ENCODE measurements around the gene TAGLN2.

Gene TAGLN2

DNA sequence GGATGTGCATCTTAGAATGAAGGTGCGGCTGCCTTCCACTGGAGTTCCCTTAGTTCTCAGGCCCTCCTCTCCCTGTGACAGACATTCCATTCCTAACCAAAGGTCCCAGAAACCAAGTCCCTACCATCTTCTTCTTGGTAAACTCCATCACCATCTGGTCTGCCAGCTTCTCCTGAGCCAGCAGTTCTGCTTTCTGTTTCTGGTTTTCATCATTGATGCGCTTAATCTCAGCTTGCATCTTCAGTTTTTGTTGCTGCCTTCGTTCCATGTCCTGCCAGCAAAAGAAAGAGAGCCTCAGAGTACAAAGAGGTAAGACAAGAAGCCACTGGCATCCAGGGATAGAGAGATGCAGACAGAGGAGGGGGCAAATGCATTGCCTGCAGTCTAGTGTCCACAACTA is 44.9 kb downstream of the TAGLN2 start:
- FAIRE-seq: no peak
- no peak for TF ChIP-seq POLR2A (IDR thresholded peaks at IDR 0.05; ENCODE audit: low read depth, low read length)
- no peak for DNase-seq (ENCODE audit: insufficient read length, low spot score)

DNA sequence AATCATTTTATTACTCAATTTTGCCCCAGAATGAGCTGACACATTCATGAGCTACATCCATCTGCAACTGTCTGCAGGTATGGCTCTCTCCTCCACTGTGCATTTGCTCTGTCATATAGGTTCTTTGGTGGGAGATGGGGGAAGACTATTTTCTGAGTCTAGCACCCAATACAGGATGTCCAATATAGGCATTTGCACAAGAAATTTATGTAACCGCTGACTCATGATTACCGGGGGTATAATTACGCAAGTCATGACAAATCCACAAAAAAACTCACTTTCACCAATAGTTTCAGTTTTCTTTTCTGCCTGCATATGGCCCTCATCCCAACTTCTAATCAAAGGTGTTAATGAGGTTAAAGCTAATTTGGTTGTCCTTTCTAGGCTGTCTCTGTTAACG is 45.3 kb downstream of the TAGLN2 start:
- peak; percentile 54 for DNase-seq (ENCODE audit: insufficient read length, low spot score)
- no peak for TF ChIP-seq POLR2A (IDR thresholded peaks at IDR 0.05; ENCODE audit: low read depth, low read length)
- FAIRE-seq: no peak

DNA sequence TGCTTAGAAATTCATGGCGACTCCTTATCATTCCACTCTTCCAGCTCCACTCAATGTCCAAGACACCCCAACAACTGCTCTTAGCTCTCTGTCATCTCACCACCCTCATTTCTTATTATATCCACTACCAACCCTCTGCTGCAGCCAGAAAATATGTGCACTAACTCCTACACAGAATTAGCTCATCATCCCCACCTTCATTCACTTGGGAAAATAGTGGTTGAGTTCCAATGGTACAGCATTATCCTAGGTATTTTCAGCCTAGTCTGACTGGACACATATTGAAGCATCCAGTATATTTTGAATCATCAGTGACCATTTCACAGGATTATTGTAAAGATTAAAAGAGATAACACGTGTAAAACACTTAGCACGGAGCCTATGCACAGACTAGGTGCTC is 46.2 kb downstream of the TAGLN2 start:
- no peak for TF ChIP-seq POLR2A (IDR thresholded peaks at IDR 0.05; ENCODE audit: low read depth, low read length)
- DNase-seq (ENCODE audit: insufficient read length, low spot score) (no peak), FAIRE-seq (no peak)

DNA sequence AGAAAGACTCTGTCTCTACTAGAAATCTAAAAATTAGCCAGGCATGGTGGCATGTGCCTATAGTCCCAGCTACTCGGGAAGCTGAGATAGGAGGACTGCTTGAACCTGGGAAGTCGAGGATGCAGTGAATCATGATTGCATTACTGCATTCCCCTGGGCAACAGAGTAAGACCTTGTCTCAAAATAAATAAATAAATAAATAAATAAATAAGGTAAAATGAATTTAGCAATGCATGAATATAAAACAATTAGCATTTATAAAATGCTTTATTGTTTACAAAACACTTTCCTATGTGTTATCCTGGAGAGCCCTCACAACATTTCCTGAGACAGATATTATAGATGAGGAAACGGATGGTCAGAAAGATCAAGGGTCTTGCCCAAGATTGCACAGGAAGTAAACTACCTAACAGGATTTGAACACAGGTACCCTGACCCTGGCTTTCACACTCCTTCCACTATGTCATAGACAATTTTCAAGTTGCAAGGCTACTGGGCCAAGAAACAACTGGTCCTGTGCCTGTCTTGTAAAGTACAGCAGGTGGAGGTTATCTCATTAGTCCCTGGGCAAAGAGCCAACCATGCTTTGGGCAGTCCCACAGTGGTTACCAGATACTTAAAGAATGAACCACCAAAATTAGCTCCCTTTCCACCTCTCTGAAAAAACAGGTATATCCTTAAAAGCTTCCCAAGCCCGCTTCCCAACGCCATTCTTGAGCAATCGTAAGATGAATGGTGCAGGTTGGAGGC is 47.4 kb downstream of the TAGLN2 start:
- no peak for TF ChIP-seq POLR2A (IDR thresholded peaks at IDR 0.05; ENCODE audit: low read depth, low read length)
- DNase-seq (ENCODE audit: insufficient read length, low spot score) (no peak), FAIRE-seq (no peak)

DNA sequence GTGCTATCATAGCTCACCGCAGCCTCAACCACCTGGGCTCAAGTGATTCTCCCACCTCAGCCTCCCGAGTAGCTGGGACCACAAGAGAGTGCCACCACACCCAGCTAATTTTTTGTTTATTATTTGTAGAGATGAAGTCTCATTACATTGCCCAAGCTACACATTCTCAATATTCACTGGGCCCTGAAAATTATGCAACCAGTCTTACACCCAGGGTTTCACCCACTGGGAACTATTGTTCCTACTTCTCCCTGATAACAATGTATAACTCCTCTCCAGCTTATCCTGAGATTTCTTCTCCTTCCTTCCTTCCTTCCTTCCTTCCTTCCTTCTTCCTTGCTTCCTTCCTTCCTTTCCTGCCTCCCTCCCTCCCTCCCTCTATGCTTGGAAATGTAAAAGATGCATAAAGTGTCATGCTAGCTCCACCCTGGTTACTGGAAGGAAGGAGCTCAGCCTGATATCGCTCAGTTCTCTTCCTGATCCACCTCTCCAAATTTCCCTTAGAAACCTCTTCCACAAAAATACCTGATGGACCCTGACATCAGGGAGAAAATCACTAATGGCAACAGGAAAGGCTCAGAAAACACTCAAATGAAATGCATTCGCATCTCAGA is 51.7 kb downstream of the TAGLN2 start:
- TF ChIP-seq POLR2A (IDR thresholded peaks at IDR 0.05; ENCODE audit: low read depth, low read length): no peak
- FAIRE-seq (no peak), DNase-seq (ENCODE audit: insufficient read length, low spot score) (no peak)

DNA sequence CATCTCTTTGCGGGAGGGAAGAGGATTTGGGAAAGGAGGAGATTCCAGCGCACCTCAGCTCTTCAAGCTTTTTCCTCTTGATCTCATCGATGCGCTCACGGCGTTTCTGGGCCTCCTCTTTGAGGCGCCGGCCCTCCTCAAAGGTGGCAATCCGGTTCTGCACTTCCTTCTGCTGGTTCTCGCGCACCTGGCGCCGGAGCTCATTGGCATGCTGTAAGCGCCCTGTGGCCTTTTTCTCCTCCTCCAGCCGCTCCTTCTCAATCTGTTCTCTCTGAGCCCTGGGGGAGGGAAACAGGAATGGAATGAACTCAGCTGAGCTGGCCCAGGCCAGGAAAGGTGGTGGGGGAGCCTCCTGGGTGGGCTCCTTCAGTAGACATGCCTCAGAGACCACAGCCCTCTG is 52.4 kb downstream of the TAGLN2 start:
- no peak for TF ChIP-seq POLR2A (IDR thresholded peaks at IDR 0.05; ENCODE audit: low read depth, low read length)
- no peak for FAIRE-seq
- DNase-seq (ENCODE audit: insufficient read length, low spot score): no peak

DNA sequence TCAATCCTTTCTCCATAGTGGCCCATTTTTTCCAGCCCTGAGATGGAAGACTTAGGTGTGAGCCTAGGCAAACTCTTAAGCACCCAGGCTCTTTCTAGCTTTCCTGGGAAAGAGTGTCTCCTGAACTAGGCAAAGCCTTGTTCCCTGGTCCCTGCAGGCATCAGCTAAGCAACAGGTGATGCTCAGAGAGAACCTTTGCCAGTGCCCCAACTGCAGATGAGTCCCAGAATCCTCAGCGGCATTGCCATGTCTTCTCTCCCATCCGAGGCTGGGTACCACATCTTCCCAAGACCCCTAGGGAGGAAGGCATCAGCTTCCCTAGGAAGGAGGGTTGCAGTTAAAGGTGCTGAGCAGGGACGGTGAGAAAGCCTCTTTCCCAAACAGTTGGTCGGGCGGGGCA is 54.6 kb downstream of the TAGLN2 start:
- FAIRE-seq (no peak), DNase-seq (ENCODE audit: insufficient read length, low spot score) (no peak)
- no peak for TF ChIP-seq POLR2A (IDR thresholded peaks at IDR 0.05; ENCODE audit: low read depth, low read length)

DNA sequence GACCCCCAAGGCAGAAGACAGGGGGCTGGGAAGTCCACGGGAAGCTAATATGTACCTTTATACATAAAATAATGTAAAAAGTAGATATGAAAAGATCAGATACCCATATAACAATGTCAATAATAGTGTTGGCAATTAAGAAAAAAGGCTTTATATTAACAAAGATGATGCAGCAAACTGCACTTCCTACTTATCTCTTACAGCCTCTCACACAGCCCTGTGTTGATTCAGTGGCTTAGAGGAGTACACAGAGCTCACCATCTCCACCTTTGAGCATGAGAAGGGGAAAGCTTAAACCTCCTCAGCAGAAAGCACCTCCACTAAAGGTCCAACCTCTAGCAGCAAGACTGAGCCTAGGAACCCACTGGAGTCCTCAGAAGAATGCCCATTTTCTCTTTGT is 55.7 kb downstream of the TAGLN2 start:
- FAIRE-seq: no peak

DNA sequence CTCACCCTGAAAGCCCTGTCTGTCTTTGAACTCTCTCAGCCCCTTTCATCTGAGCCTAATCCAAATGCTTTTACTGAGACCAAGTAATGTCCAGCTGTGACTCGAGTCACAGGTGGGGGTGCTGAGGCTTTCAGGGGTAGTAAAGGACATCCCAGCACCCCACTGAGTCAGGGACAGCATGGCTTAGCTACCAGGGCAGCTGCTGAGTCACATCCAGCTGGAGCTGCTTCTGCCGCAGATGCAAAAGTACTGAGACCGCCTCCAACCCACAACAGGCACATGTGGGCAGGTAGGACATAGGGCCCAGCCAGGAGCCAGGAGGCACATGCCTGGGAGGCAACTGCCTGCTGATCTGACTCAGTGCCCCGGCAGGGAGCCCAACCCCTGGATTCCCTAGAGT is 56.1 kb downstream of the TAGLN2 start:
- FAIRE-seq (no peak), DNase-seq (ENCODE audit: insufficient read length, low spot score) (peak; percentile 87)
- TF ChIP-seq POLR2A (IDR thresholded peaks at IDR 0.05; ENCODE audit: low read depth, low read length): 0 out of 2 replicates have a peak, but pooled peaks have one; percentile 14

More for the DNA sequence above, 55.7 kb downstream of the TAGLN2 start:
- TF ChIP-seq POLR2A (IDR thresholded peaks at IDR 0.05; ENCODE audit: low read depth, low read length): no peak
- DNase-seq (ENCODE audit: insufficient read length, low spot score): no peak

DNA sequence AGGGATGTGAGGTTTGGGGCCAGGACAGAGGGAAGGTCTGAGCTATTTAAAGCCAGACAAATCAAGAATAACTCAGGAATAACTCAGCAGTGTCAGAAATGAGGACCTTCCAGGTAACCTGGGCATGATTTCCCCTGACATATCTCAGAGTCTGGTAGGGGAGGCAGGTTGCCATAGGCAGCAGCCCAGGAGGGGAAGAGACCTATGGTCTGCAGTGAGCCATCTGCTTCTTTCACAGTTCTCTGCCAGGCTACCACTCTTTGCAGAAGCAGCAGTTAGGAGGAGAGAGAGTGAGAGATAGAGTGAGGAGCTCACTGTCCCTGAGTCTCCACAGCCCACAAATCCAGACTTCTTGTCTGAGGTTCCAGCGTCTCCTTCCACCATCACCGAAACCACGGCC is 56.5 kb downstream of the TAGLN2 start:
- DNase-seq (ENCODE audit: insufficient read length, low spot score) (no peak), FAIRE-seq (no peak)
- TF ChIP-seq POLR2A (IDR thresholded peaks at IDR 0.05; ENCODE audit: low read depth, low read length): no peak

Measured in H54 (cell line).